ENCODE results near the gene NBR1.
A peak's percentile ranks its signal among the peaks of the same experiment; 100 is the strongest.
"Not testable (repeated sequence)": the region's sequence is repeated elsewhere in the genome, so short reads cannot be mapped to it uniquely, and the experiment has no call there.

The NBR1 gene

GRCh38 chr17:43170766-43171585, at the start of gene NBR1:
NBR1 (plus strand) TSS chr17:43171214; CDS start chr17:43175800, 4,586 bp downstream.
- Histone ChIP-seq H3K27me3 (ENCODE audit: control insufficient read depth, insufficient read depth, low read length) (no peaks in the 10 kb centered on the region), H3K4me3 (ENCODE audit: low read depth, low read length) (peak within 1 kb of the TSS; percentile 99), H3K4me1 (ENCODE audit: control insufficient read depth, insufficient read depth, low read length) (no peaks in the 10 kb centered on the region), H3K36me3 (ENCODE audit: control insufficient read depth, insufficient read depth, low read length) (no peaks in the 10 kb centered on the region), H3K9me3 (ENCODE audit: control insufficient read depth, insufficient read depth, low read length) (no peaks in the 10 kb centered on the region), H3K9ac (ENCODE audit: low read depth, low read length) (peak within 1 kb of the TSS; percentile 83)

GRCh38 chr17:43125133-43125966, 45.7 kb upstream of the NBR1 start, which contains the start of gene BRCA1:
BRCA1 (minus strand) TSS chr17:43125364; CDS start chr17:43124096, 1,268 bp downstream.
- H3K36me3 ChIP-seq (ENCODE audit: control insufficient read depth, insufficient read depth, low read length), result peaks cover 9% of the 10 kb centered on the region
- peak within 1 kb of the TSS; percentile 74 for H3K9ac ChIP-seq (ENCODE audit: low read depth, low read length)
- no peaks in the 10 kb centered on the region for H3K27me3 ChIP-seq (ENCODE audit: control insufficient read depth, insufficient read depth, low read length)
- no peaks in the 10 kb centered on the region for H3K4me1 ChIP-seq (ENCODE audit: control insufficient read depth, insufficient read depth, low read length)
- no peaks in the 10 kb centered on the region for H3K9me3 ChIP-seq (ENCODE audit: control insufficient read depth, insufficient read depth, low read length)
- peak within 1 kb of the TSS; percentile 92 for H3K4me3 ChIP-seq (ENCODE audit: low read depth, low read length)

- Histone ChIP-seq H3K4me3 (ENCODE audit: low read depth, low read length) (peak overlapping the region; percentile 92), H3K27me3 (ENCODE audit: control insufficient read depth, insufficient read depth, low read length) (no peaks in the 10 kb centered on the region), H3K36me3 (ENCODE audit: control insufficient read depth, insufficient read depth, low read length) (peaks cover 9% of the 10 kb centered on the region), H3K9me3 (ENCODE audit: control insufficient read depth, insufficient read depth, low read length) (no peaks in the 10 kb centered on the region), H3K4me1 (ENCODE audit: control insufficient read depth, insufficient read depth, low read length) (no peaks in the 10 kb centered on the region), H3K9ac (ENCODE audit: low read depth, low read length) (peak overlapping the region; percentile 74)
These were observed 44.8 kb upstream of the NBR1 start for GRCh38 chr17:43125967-43126910.

GRCh38 chr17:43126911-43127290, 44.1 kb upstream of the NBR1 start:
- Histone ChIP-seq H3K36me3 (ENCODE audit: control insufficient read depth, insufficient read depth, low read length) (peaks cover 9% of the 10 kb centered on the region), H3K4me3 (ENCODE audit: low read depth, low read length) (no peak overlapping the region), H3K9me3 (ENCODE audit: control insufficient read depth, insufficient read depth, low read length) (no peaks in the 10 kb centered on the region), H3K4me1 (ENCODE audit: control insufficient read depth, insufficient read depth, low read length) (no peaks in the 10 kb centered on the region), H3K9ac (ENCODE audit: low read depth, low read length) (no peak overlapping the region), H3K27me3 (ENCODE audit: control insufficient read depth, insufficient read depth, low read length) (no peaks in the 10 kb centered on the region)

GRCh38 chr17:43127333-43127876, 43.6 kb upstream of the NBR1 start:
- H3K9me3 ChIP-seq (ENCODE audit: control insufficient read depth, insufficient read depth, low read length); H3K36me3 ChIP-seq (ENCODE audit: control insufficient read depth, insufficient read depth, low read length); H3K4me3 ChIP-seq (ENCODE audit: low read depth, low read length); H3K4me1 ChIP-seq (ENCODE audit: control insufficient read depth, insufficient read depth, low read length); H3K27me3 ChIP-seq (ENCODE audit: control insufficient read depth, insufficient read depth, low read length); H3K9ac ChIP-seq (ENCODE audit: low read depth, low read length): not testable (repeated sequence)

- Histone ChIP-seq H3K36me3 (ENCODE audit: control insufficient read depth, insufficient read depth, low read length) (peaks cover 9% of the 10 kb centered on the region), H3K9me3 (ENCODE audit: control insufficient read depth, insufficient read depth, low read length) (no peaks in the 10 kb centered on the region), H3K4me3 (ENCODE audit: low read depth, low read length) (no peak overlapping the region), H3K4me1 (ENCODE audit: control insufficient read depth, insufficient read depth, low read length) (no peaks in the 10 kb centered on the region), H3K9ac (ENCODE audit: low read depth, low read length) (no peak overlapping the region), H3K27me3 (ENCODE audit: control insufficient read depth, insufficient read depth, low read length) (no peaks in the 10 kb centered on the region)
These were observed 41.4 kb upstream of the NBR1 start for GRCh38 chr17:43129671-43130010.

- H3K9ac ChIP-seq (ENCODE audit: low read depth, low read length), result no peak overlapping the region
- H3K4me3 ChIP-seq (ENCODE audit: low read depth, low read length), result no peak overlapping the region
- no peaks in the 10 kb centered on the region for H3K27me3 ChIP-seq (ENCODE audit: control insufficient read depth, insufficient read depth, low read length)
- H3K4me1 ChIP-seq (ENCODE audit: control insufficient read depth, insufficient read depth, low read length), result no peaks in the 10 kb centered on the region
- no peaks in the 10 kb centered on the region for H3K9me3 ChIP-seq (ENCODE audit: control insufficient read depth, insufficient read depth, low read length)
- peaks cover 19% of the 10 kb centered on the region for H3K36me3 ChIP-seq (ENCODE audit: control insufficient read depth, insufficient read depth, low read length)
These were observed 38.9 kb upstream of the NBR1 start for GRCh38 chr17:43132117-43132516.

GRCh38 chr17:43133439-43133838, 37.6 kb upstream of the NBR1 start:
- not testable (repeated sequence) for H3K9me3 ChIP-seq (ENCODE audit: control insufficient read depth, insufficient read depth, low read length); H3K4me3 ChIP-seq (ENCODE audit: low read depth, low read length); H3K27me3 ChIP-seq (ENCODE audit: control insufficient read depth, insufficient read depth, low read length); H3K4me1 ChIP-seq (ENCODE audit: control insufficient read depth, insufficient read depth, low read length); H3K9ac ChIP-seq (ENCODE audit: low read depth, low read length)
- peaks cover 16% of the 10 kb centered on the region for H3K36me3 ChIP-seq (ENCODE audit: control insufficient read depth, insufficient read depth, low read length)

- peaks cover 10% of the 10 kb centered on the region for H3K36me3 ChIP-seq (ENCODE audit: control insufficient read depth, insufficient read depth, low read length)
- no peaks in the 10 kb centered on the region for H3K27me3 ChIP-seq (ENCODE audit: control insufficient read depth, insufficient read depth, low read length)
- H3K4me1 ChIP-seq (ENCODE audit: control insufficient read depth, insufficient read depth, low read length), result no peaks in the 10 kb centered on the region
- no peak overlapping the region for H3K9ac ChIP-seq (ENCODE audit: low read depth, low read length)
- H3K9me3 ChIP-seq (ENCODE audit: control insufficient read depth, insufficient read depth, low read length), result no peaks in the 10 kb centered on the region
- H3K4me3 ChIP-seq (ENCODE audit: low read depth, low read length), result no peak overlapping the region
These were observed 36.1 kb upstream of the NBR1 start for GRCh38 chr17:43134774-43135453.

GRCh38 chr17:43135454-43135819, 35.6 kb upstream of the NBR1 start:
- Histone ChIP-seq H3K27me3 (ENCODE audit: control insufficient read depth, insufficient read depth, low read length) (no peaks in the 10 kb centered on the region), H3K4me3 (ENCODE audit: low read depth, low read length) (no peak overlapping the region), H3K9ac (ENCODE audit: low read depth, low read length) (no peak overlapping the region), H3K9me3 (ENCODE audit: control insufficient read depth, insufficient read depth, low read length) (no peaks in the 10 kb centered on the region), H3K36me3 (ENCODE audit: control insufficient read depth, insufficient read depth, low read length) (peaks cover 10% of the 10 kb centered on the region), H3K4me1 (ENCODE audit: control insufficient read depth, insufficient read depth, low read length) (no peaks in the 10 kb centered on the region)

GRCh38 chr17:43136574-43136973, 34.4 kb upstream of the NBR1 start:
- H3K4me1 ChIP-seq (ENCODE audit: control insufficient read depth, insufficient read depth, low read length), result not testable (repeated sequence)
- H3K36me3 ChIP-seq (ENCODE audit: control insufficient read depth, insufficient read depth, low read length), result peaks cover 10% of the 10 kb centered on the region

More at GRCh38 chr17:43136574-43136973, 34.4 kb upstream of the NBR1 start:
- not testable (repeated sequence) for H3K9me3 ChIP-seq (ENCODE audit: control insufficient read depth, insufficient read depth, low read length); H3K27me3 ChIP-seq (ENCODE audit: control insufficient read depth, insufficient read depth, low read length); H3K4me3 ChIP-seq (ENCODE audit: low read depth, low read length); H3K9ac ChIP-seq (ENCODE audit: low read depth, low read length)

Measured in iPS-15b (cell line).